GM23338 (cell line): ENCODE results near the gene PDIA3. TPM values are rescaled to one million over a fixed set of nuclear protein-coding genes. Genes with fewer than 3 reads are reported as not detected.

Experiments
- ATAC-seq: fragments of 200-7000 bp; cut with Tn5 transposase; 3 replicates; pipeline ENCODE4 v1.9.1; 2020
- DNase-seq: peaks from one replicate; pipeline ENCODE4 v3.0.0-alpha.2; 2015; ENCODE audit warnings: low spot score
- H2AFZ ChIP-seq: fragments of 200-600 bp; sonication (generic); 2 replicates; pipeline ENCODE4 v1.8.0; 2016; ENCODE audit warnings: antibody characterized with exemption, mild to moderate bottlenecking, moderate library complexity
- H3F3A ChIP-seq: fragments of 200-600 bp; sonication (generic); replicated peaks from 2 replicates; pipeline ENCODE4 v1.8.0; 2017; ENCODE audit warnings: antibody characterized with exemption, mixed run types, low read depth
- H3K27ac ChIP-seq: fragments of 200-600 bp; sonication (generic); 2 replicates; pipeline ENCODE4 v1.6.1; 2016; ENCODE audit warnings: low read depth
- H3K27me3 ChIP-seq: fragments of 200-600 bp; sonication (generic); 2 replicates; pipeline ENCODE4 v1.8.0; 2016; ENCODE audit warnings: mild to moderate bottlenecking, mixed run types, moderate library complexity; ENCODE audit not compliant: insufficient read depth
- H3K36me3 ChIP-seq: fragments of 200-600 bp; sonication (generic); 2 replicates; pipeline ENCODE4 v1.8.0; 2016; ENCODE audit warnings: mild to moderate bottlenecking; ENCODE audit not compliant: insufficient read depth
- H3K4me1 ChIP-seq: fragments of 200-600 bp; sonication (generic); 2 replicates; pipeline ENCODE4 v1.8.0; 2016; ENCODE audit warnings: mild to moderate bottlenecking, moderate library complexity; ENCODE audit not compliant: insufficient read depth
- H3K4me2 ChIP-seq: fragments of 200-600 bp; sonication (generic); 2 replicates; pipeline ENCODE4 v1.7.1; 2017; ENCODE audit warnings: mixed run types
- H3K4me3 ChIP-seq: fragments of 200-600 bp; sonication (generic); 2 replicates; pipeline ENCODE4 v1.6.1; 2016; ENCODE audit warnings: mixed run types
- H3K79me2 ChIP-seq: fragments of 200-600 bp; sonication (generic); replicated peaks from 2 replicates; pipeline ENCODE4 v1.8.0; 2017; ENCODE audit warnings: mild to moderate bottlenecking; ENCODE audit not compliant: insufficient read depth
- H3K9me2 ChIP-seq: fragments of 200-600 bp; sonication (generic); 2 replicates; pipeline ENCODE4 v1.8.0; 2017; ENCODE audit not compliant: insufficient read depth
- H4K20me1 ChIP-seq: fragments of 200-600 bp; sonication (generic); replicated peaks from 2 replicates; pipeline ENCODE4 v1.8.0; 2017; ENCODE audit warnings: mild to moderate bottlenecking; ENCODE audit not compliant: insufficient read depth
- H3K27ac Mint-ChIP-seq: 2 replicates; pipeline ENCODE4 v1.8.0; 2020; ENCODE audit warnings: inconsistent platforms, mild to moderate bottlenecking, moderate library complexity, mixed read lengths
- H3K27me3 Mint-ChIP-seq: 3 replicates; pipeline ENCODE4 v1.8.0; 2022; ENCODE audit warnings: low read depth, mild to moderate bottlenecking, moderate library complexity, mixed read lengths, inconsistent platforms; ENCODE audit not compliant: insufficient read depth, poor library complexity
- H3K36me3 Mint-ChIP-seq: 3 replicates; pipeline ENCODE4 v1.8.0; 2021; ENCODE audit warnings: low read depth, mild to moderate bottlenecking, inconsistent platforms, moderate library complexity, mixed read lengths
- H3K4me1 Mint-ChIP-seq: 3 replicates; pipeline ENCODE4 v1.8.0; 2020; ENCODE audit warnings: mild to moderate bottlenecking, inconsistent platforms, mixed read lengths
- H3K4me3 Mint-ChIP-seq: 3 replicates; pipeline ENCODE4 v1.8.0; 2021; ENCODE audit warnings: moderate library complexity, mild to moderate bottlenecking, inconsistent platforms, mixed read lengths
- H3K9me3 Mint-ChIP-seq: 3 replicates; pipeline ENCODE4 v1.8.0; 2020; ENCODE audit warnings: moderate library complexity, mild to moderate bottlenecking, inconsistent platforms, mixed read lengths
- CREB1 ChIP-seq: fragments of 250-450 bp; sonication (Bioruptor Pico); IDR thresholded peaks from 2 replicates; pipeline ENCODE4 v1.5.0; 2020; ENCODE audit warnings: low read depth, mild to moderate bottlenecking, moderate library complexity
- EZH2 ChIP-seq: fragments of 200-600 bp; sonication (generic); IDR thresholded peaks from one replicate; pipeline ENCODE4 v1.8.0; 2017; ENCODE audit warnings: antibody characterized with exemption, mild to moderate bottlenecking, low read depth; ENCODE audit not compliant: unreplicated experiment
- EZH2phosphoT487 ChIP-seq: fragments of 200-600 bp; sonication (generic); IDR thresholded peaks from one replicate; pipeline ENCODE4 v1.8.1; 2018; ENCODE audit warnings: antibody characterized with exemption; ENCODE audit not compliant: unreplicated experiment
- JUNB ChIP-seq: IDR thresholded peaks from one replicate; pipeline ENCODE4 v1.6.1; 2016; ENCODE audit warnings: antibody characterized with exemption; ENCODE audit not compliant: unreplicated experiment
- NANOG ChIP-seq: IDR thresholded peaks from 2 replicates; pipeline ENCODE4 v1.6.1; 2016; ENCODE audit warnings: antibody characterized with exemption, borderline replicate concordance
- POLR2AphosphoS5 ChIP-seq: IDR thresholded peaks from 2 replicates; pipeline ENCODE4 v1.6.1; 2016; ENCODE audit warnings: antibody characterized with exemption, low read depth
- STAT1 ChIP-seq: IDR thresholded peaks from one replicate; pipeline ENCODE4 v1.6.1; 2016; ENCODE audit warnings: antibody characterized with exemption; ENCODE audit not compliant: unreplicated experiment
- ZNF114 ChIP-seq: fragments of 250-450 bp; sonication (Bioruptor Pico); IDR thresholded peaks from 2 replicates; pipeline ENCODE4 v1.5.0; 2020; ENCODE audit warnings: mild to moderate bottlenecking, moderate library complexity
- ZNF331 ChIP-seq: fragments of 250-450 bp; sonication (Bioruptor Pico); IDR thresholded peaks from 2 replicates; pipeline ENCODE4 v1.5.0; 2020; ENCODE audit warnings: low read depth, mild to moderate bottlenecking, moderate library complexity
- ZNF462 ChIP-seq: fragments of 250-450 bp; sonication (Bioruptor Pico); IDR thresholded peaks from 2 replicates; pipeline ENCODE4 v1.5.0; 2020; ENCODE audit warnings: mild to moderate bottlenecking, moderate library complexity
- polyA plus RNA-seq: library from polyadenylated mRNA; unstranded; fragments of >200 nt; fragmentation: Nextera tagmentation; extraction: Ambion mirVana; gene quantifications from 2 replicates; pipeline ENCODE4 v1.2.1, GENCODE V29; 2016
- total RNA-seq: library from RNA; depleted of rRNA; stranded (reverse); fragments of >200 nt; shearing (Covaris generic); gene quantifications from 2 replicates; pipeline ENCODE4 v1.2.3, GENCODE V29; 2014
- TF ChIP-seq, protein P1 (sequence below): IDR thresholded peaks from one replicate; pipeline ENCODE4 v1.6.1; 2018; ENCODE audit warnings: antibody characterized with exemption; ENCODE audit not compliant: unreplicated experiment
- TF ChIP-seq, protein P2 (sequence below), 2 experiments: fragments of 200-600 bp in 1 of 2; sonication (generic) in 1 of 2; conservative IDR thresholded peaks; 2 replicates each; pipeline versions ENCODE4 v1.5.1 to v1.6.1; 2016 to 2017; ENCODE audit warnings: antibody characterized with exemption in 2 of 2, low read depth in 2 of 2, mild to moderate bottlenecking in 2 of 2, moderate library complexity in 1 of 2
- TF ChIP-seq, protein P3 (sequence below): IDR thresholded peaks from 2 replicates; pipeline ENCODE4 v1.6.1; 2016; ENCODE audit warnings: antibody characterized with exemption

PDIA3 gene
- total and polyA plus RNA-seq, 2 experiments from 2014 or later, result 363 to 631 TPM

DNA sequence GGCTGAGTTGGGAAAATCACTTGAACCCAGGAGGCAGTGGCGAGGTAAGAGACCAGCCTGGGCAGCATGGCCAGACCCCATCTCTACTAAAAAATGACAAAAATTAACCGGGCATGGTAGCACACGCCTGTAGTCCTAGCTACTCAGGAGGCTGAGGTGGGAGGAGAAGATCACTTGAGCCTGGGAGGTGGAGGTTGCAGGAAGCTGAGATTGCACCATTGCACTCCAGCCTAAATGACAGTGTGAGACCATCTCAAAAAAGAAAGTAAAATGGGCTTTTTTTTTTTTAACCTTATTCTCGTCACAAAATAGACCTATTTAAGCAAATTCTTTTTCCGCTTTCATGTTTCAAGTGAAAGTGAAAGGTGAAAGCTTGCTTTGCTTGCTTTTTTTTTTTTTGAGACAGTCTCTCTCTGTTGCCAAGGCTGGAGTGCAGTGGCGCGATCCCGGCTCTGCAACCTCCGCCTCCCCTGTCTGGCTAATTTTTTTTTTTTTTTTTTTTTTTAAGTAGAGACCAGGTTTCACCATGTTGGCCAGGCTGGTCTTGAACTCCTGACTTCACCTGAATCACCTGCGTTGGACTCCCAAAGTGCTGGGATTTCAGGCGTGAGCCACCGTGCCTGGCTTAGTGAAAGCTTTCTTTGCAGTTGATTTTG, 3.6 kb downstream of the PDIA3 start:
- ATAC-seq (no peak), DNase-seq (no peak)
- Mint-ChIP-seq H3K36me3 (peaks cover 41% of the 10 kb centered on the region), H3K4me3 (no peak overlapping the region), H3K27ac (peak overlapping the region; percentile 48; the same call in 1 of the 2 replicates), H3K9me3 (no peaks in the 10 kb centered on the region), H3K27me3 (peaks cover 7% of the 10 kb centered on the region), H3K4me1 (peaks cover 15% of the 10 kb centered on the region)
- H3K27ac ChIP-seq, result peak overlapping the region; percentile 74; the same call in 1 of the 2 replicates
- no peaks in the 10 kb centered on the region for H3F3A ChIP-seq
- TF ChIP-seq, protein P1, sequence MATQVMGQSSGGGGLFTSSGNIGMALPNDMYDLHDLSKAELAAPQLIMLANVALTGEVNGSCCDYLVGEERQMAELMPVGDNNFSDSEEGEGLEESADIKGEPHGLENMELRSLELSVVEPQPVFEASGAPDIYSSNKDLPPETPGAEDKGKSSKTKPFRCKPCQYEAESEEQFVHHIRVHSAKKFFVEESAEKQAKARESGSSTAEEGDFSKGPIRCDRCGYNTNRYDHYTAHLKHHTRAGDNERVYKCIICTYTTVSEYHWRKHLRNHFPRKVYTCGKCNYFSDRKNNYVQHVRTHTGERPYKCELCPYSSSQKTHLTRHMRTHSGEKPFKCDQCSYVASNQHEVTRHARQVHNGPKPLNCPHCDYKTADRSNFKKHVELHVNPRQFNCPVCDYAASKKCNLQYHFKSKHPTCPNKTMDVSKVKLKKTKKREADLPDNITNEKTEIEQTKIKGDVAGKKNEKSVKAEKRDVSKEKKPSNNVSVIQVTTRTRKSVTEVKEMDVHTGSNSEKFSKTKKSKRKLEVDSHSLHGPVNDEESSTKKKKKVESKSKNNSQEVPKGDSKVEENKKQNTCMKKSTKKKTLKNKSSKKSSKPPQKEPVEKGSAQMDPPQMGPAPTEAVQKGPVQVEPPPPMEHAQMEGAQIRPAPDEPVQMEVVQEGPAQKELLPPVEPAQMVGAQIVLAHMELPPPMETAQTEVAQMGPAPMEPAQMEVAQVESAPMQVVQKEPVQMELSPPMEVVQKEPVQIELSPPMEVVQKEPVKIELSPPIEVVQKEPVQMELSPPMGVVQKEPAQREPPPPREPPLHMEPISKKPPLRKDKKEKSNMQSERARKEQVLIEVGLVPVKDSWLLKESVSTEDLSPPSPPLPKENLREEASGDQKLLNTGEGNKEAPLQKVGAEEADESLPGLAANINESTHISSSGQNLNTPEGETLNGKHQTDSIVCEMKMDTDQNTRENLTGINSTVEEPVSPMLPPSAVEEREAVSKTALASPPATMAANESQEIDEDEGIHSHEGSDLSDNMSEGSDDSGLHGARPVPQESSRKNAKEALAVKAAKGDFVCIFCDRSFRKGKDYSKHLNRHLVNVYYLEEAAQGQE, result no peak
- no peak for TF ChIP-seq NANOG
- TF ChIP-seq JUNB, result no peak
- TF ChIP-seq, protein P2, sequence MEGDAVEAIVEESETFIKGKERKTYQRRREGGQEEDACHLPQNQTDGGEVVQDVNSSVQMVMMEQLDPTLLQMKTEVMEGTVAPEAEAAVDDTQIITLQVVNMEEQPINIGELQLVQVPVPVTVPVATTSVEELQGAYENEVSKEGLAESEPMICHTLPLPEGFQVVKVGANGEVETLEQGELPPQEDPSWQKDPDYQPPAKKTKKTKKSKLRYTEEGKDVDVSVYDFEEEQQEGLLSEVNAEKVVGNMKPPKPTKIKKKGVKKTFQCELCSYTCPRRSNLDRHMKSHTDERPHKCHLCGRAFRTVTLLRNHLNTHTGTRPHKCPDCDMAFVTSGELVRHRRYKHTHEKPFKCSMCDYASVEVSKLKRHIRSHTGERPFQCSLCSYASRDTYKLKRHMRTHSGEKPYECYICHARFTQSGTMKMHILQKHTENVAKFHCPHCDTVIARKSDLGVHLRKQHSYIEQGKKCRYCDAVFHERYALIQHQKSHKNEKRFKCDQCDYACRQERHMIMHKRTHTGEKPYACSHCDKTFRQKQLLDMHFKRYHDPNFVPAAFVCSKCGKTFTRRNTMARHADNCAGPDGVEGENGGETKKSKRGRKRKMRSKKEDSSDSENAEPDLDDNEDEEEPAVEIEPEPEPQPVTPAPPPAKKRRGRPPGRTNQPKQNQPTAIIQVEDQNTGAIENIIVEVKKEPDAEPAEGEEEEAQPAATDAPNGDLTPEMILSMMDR (conservative IDR thresholded peaks at IDR 0.05; ENCODE audit: low read depth in 2 of 2), result no peak
- TF ChIP-seq, protein P3, sequence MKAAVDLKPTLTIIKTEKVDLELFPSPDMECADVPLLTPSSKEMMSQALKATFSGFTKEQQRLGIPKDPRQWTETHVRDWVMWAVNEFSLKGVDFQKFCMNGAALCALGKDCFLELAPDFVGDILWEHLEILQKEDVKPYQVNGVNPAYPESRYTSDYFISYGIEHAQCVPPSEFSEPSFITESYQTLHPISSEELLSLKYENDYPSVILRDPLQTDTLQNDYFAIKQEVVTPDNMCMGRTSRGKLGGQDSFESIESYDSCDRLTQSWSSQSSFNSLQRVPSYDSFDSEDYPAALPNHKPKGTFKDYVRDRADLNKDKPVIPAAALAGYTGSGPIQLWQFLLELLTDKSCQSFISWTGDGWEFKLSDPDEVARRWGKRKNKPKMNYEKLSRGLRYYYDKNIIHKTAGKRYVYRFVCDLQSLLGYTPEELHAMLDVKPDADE, result no peak
- TF ChIP-seq STAT1, result no peak
- no peak for TF ChIP-seq ZNF462 (CRISPR knock-in tag)
- no peak for TF ChIP-seq POLR2AphosphoS5
- TF ChIP-seq CREB1 (CRISPR knock-in tag), result no peak
- TF ChIP-seq ZNF331 (CRISPR knock-in tag), result no peak
- no peak for TF ChIP-seq EZH2phosphoT487
- TF ChIP-seq ZNF114, result no peak
- TF ChIP-seq EZH2, result no peak
- H3K4me1 ChIP-seq, result peaks cover 16% of the 10 kb centered on the region
- H3K79me2 ChIP-seq, result peaks cover 83% of the 10 kb centered on the region
- no peaks in the 10 kb centered on the region for H3K9me2 ChIP-seq
- H3K4me2 ChIP-seq, result peak overlapping the region; percentile 88; the same call in 1 of the 2 replicates
- peaks cover 73% of the 10 kb centered on the region for H4K20me1 ChIP-seq
- H3K4me3 ChIP-seq, result no peak overlapping the region
- H2AFZ ChIP-seq, result no peak overlapping the region
- H3K27me3 ChIP-seq, result no peaks in the 10 kb centered on the region
- peaks cover 29% of the 10 kb centered on the region for H3K36me3 ChIP-seq
